Fibroblast of mammary gland (primary cell): ENCODE data around the gene GPX3.

Source experiments
- DNase-seq: peaks from one replicate; pipeline ENCODE4 v3.0.0-alpha.2; 2010; ENCODE audit warnings: low read depth
- H3K4me3 ChIP-seq: 2 replicates; pipeline ENCODE4 v1.5.1; 2011; ENCODE audit warnings: low read depth, mild to moderate bottlenecking, low read length, moderate library complexity; ENCODE audit not compliant: control insufficient read depth
- CTCF ChIP-seq: conservative IDR thresholded peaks from 2 replicates; pipeline ENCODE4 v1.5.1; 2011; ENCODE audit warnings: low read depth, low read length, inconsistent platforms; ENCODE audit not compliant: control insufficient read depth, insufficient read depth

The GPX3 gene

DNA sequence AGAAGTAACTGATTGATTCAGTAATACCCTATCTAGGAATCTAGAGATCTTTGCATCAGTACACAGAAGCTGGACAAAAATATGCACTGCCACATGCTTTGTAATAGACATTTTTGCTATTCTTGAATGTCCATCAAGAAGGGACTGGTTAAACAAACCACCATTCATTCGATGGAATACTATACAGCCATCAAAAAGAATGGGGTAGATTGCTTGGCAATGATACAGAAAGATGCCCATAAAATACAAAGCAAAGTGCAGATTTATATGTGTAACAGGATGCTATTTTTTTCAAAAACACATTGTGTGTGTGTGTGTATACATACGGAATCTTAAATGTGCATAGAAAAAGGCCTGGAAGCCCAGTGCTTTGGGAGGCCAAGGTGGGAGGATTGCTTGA lies 52.9 kb downstream of the GPX3 start:
- no peak overlapping the region for H3K4me3 ChIP-seq
- DNase-seq: no peak
- TF ChIP-seq CTCF: no peak

GRCh38 chr5:151074557-151074956 lies 54.2 kb downstream of the GPX3 start:
- no peak for DNase-seq
- TF ChIP-seq CTCF: no peak
- H3K4me3 ChIP-seq: no peak overlapping the region

DNA sequence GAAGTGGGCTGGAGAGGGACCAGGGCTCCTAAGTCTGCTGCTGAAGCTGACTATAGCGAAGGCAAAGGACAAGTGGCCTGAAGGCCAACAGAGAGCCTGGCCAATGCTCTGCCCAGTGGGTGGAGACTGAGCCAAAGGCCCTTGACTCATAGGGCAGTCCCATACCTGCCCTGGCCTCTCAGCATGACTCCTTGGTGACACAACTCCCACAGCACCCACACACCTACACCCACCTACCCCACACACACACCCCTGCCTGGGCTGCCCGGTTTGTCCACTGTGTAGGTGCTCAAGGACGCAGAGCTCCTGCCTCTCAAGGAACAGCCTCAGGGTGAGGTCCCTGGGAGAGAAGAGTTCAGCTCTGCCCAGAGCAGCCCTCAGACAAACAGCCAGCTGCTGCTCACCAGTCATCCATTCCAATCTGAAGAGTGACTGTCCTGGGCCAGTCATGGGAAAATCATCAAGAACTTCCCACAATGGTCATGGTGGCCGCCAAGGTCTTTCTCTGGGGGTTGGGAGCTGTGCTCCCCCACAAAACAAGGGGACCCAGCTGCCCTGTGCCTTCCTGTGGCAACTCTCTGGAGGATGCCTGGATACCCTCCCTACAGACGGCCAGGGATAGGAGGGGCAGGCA lies 55.4 kb downstream of the GPX3 start:
- DNase-seq: peak; percentile 52
- H3K4me3 ChIP-seq: no peak overlapping the region
- TF ChIP-seq CTCF: no peak

GRCh38 chr5:151076616-151077015 lies 56.2 kb downstream of the GPX3 start:
- H3K4me3 ChIP-seq: no peak overlapping the region
- TF ChIP-seq CTCF: no peak
- DNase-seq: no peak

DNA sequence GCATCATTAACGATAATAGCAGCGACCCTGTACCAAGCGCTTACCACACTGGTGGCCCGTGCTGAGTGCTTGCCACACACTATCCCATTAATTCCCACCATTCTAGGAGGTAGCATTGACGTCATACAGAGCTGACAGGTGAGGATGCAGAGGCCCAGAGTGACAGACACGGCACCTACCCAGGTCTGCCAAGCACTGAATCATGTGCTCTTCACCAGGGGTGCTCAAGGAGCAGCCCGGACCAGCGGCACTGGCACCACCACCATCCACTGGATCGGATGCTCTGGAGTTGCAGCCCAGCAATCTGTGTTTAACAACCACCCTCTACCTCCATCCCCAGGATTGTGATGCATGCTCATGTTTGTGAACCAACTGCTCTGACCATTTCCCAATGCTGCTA lies 57.0 kb downstream of the GPX3 start:
- H3K4me3 ChIP-seq: no peak overlapping the region
- DNase-seq: no peak
- TF ChIP-seq CTCF: no peak

DNA sequence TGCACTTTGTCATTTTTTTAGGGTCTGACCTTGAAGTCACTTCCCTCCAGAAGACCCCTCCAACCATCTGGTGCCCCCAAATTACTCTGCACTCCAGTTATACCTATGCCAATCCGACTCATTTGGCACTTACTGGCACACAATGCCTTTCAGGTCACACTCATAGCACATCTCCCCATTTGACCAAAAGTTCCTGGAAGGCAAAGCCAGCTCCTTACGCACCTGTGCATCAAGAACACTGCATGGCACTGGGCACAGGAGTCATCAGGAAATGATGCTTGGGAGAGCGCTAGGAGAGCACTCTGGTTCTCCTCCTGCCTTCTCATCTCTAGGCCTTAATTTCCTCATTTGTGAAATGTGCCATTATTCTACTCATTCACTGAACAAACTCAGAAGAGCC lies 57.6 kb downstream of the GPX3 start:
- no peak for DNase-seq
- no peak overlapping the region for H3K4me3 ChIP-seq
- TF ChIP-seq CTCF: no peak
